ENCODE data around the gene PKNOX2. TPM values are rescaled to one million over a fixed set of nuclear protein-coding genes. Genes with fewer than 3 reads are reported as not detected.

The PKNOX2 gene
- 2.8 and 7.7 TPM in 2 replicates for total RNA-seq

GRCh38 chr11:125164422-125165110 lies at the start of gene PKNOX2:
Gene PKNOX2, plus strand, starts transcription at chr11:125164751. Its CDS starts 186,555 bp downstream, at chr11:125351306.

Small RNA genes within 50 kb of the gene (small RNA-seq; reads per million reads assigned to genes)
- gene RNU6-321P (ENCODE audit: low replicate concordance): not detected

Other genes starting within 250 kb of the PKNOX2 start
- gene HEPN1, start 245.5 kb upstream of the PKNOX2 start, total RNA-seq: not detected in 2 replicates
- gene HEPACAM, start 228.7 kb upstream of the PKNOX2 start, total RNA-seq: under 0.01 TPM in 1 of 2 replicates, not detected in the other
- 0.66 and 7.9 TPM in 2 replicates for gene CCDC15, start 210.5 kb upstream of the PKNOX2 start, total RNA-seq
- 0.88 and 13.0 TPM in 2 replicates for gene SLC37A2, start 101.4 kb upstream of the PKNOX2 start, total RNA-seq
- 22.8 and 33.2 TPM in 2 replicates for gene TMEM218, start 53.1 kb upstream of the PKNOX2 start, total RNA-seq